ENCODE results near the gene TRANK1. TPM values are rescaled to one million over a fixed set of nuclear protein-coding genes. Genes with fewer than 3 reads are reported as not detected.
"Not testable (repeated sequence)": the region's sequence is repeated elsewhere in the genome, so short reads cannot be mapped to it uniquely, and the experiment has no call there.

The TRANK1 gene
- total RNA-seq, 1 experiment from 2014 or later: 6.3 TPM

DNA sequence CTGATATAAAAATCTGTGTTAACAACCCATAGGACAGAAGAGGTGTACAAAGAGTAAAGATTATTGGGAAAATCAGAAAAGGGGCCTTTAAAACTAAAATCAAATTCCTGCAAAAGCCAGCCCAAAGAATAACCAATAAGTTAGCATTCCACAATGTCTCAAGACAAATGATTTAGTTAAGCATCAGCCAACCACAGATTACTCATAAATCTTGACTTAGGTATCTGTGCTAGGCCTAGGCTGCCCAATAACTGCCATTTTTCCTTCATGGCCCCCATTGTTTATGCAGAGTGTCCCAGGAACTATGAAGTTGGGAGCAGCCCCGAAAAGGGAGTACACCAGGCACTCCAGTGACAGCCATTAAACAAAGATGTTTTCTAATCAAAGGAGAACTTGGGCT lies 7.4 kb downstream of the TRANK1 start:
- CTCF ChIA-PET: no interaction called here

DNA sequence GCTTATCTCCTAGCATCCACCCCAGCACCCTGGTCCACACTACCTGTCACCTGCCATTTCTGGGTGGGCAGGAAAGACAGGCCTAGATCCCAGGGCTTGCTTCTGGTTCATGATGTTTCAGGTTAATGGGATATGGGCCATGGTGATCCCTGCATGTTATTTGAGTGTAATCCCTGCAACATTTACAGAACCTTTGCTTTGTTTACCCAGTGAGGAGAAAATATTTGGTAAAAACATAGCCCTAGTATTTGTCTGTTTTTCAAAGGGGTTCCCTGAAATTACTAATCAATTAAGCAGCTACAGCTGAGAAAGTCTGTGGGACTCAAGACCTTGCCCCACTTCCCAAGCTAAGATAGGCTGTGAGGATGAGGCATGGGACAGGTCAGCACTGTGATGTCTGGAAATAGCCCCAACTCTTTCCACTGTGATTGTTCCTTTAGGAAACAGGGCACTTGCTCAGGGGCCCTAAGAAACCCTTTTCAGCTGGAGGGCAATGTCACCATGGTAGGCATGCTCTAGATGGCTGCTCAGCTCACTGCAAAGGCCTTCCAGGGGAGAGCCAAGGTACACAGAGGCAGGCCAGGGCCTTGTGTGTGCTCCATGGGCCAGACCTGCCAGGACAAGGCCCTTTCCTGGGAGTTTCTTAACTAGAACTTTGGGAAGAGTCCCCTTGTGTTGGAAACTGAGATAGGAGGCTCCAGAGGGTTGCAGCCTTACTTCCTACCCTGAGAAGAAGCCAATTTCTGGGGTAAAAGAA lies 11.1 kb downstream of the TRANK1 start:
- Histone ChIP-seq H3K36me3 (ENCODE audit: insufficient read depth, low read length, poor library complexity, severe bottlenecking) (no peaks in the 10 kb centered on the region), H3K9me3 (ENCODE audit: low read depth, low read length, poor library complexity, severe bottlenecking) (no peaks in the 10 kb centered on the region), H3K4me1 (ENCODE audit: insufficient read depth, low read length, poor library complexity, severe bottlenecking) (peaks cover 5% of the 10 kb centered on the region), H3K4me3 (ENCODE audit: low read depth, low read length, poor library complexity, severe bottlenecking) (no peak overlapping the region), H3K27ac (ENCODE audit: low read depth, low read length, poor library complexity, severe bottlenecking) (peak overlapping the region; percentile 21), H3K27me3 (replicated peaks; ENCODE audit: insufficient read depth, low read depth, low read length, poor library complexity) (no peaks in the 10 kb centered on the region)
- intact Hi-C loops (cut with micrococcal nuclease; ENCODE audit: unreplicated experiment): no loop called here
- POLR2A ChIA-PET (ENCODE audit: low non-redundant PET): interaction anchor here (0.6 kb wide), 1 partner anchor 31 kb away, joined by 3 read pairs; no protein-coding TSS in a partner anchor
- no TSS peak for BruUV-seq (replicated peaks)
- CTCF ChIA-PET: no interaction called here
- DNase-seq (ENCODE audit: low spot score): no peak
- TF ChIP-seq EZH2 (IDR thresholded peaks at IDR 0.05; ENCODE audit: borderline replicate concordance, low read depth, low read length, poor library complexity, severe bottlenecking): no peak

More for the DNA sequence above, 7.4 kb downstream of the TRANK1 start:
- no TSS peak for BruUV-seq (replicated peaks)
- DNase-seq (ENCODE audit: low spot score): no peak
- H3K36me3 ChIP-seq (ENCODE audit: insufficient read depth, low read length, poor library complexity, severe bottlenecking): no peaks in the 10 kb centered on the region
- no peak for TF ChIP-seq EZH2 (IDR thresholded peaks at IDR 0.05; ENCODE audit: borderline replicate concordance, low read depth, low read length, poor library complexity, severe bottlenecking)
- TF ChIP-seq, protein P1, sequence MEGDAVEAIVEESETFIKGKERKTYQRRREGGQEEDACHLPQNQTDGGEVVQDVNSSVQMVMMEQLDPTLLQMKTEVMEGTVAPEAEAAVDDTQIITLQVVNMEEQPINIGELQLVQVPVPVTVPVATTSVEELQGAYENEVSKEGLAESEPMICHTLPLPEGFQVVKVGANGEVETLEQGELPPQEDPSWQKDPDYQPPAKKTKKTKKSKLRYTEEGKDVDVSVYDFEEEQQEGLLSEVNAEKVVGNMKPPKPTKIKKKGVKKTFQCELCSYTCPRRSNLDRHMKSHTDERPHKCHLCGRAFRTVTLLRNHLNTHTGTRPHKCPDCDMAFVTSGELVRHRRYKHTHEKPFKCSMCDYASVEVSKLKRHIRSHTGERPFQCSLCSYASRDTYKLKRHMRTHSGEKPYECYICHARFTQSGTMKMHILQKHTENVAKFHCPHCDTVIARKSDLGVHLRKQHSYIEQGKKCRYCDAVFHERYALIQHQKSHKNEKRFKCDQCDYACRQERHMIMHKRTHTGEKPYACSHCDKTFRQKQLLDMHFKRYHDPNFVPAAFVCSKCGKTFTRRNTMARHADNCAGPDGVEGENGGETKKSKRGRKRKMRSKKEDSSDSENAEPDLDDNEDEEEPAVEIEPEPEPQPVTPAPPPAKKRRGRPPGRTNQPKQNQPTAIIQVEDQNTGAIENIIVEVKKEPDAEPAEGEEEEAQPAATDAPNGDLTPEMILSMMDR (conservative IDR thresholded peaks at IDR 0.05; ENCODE audit: low read depth, low read length): no peak
- no peak overlapping the region for H3K27ac ChIP-seq (ENCODE audit: low read depth, low read length, poor library complexity, severe bottlenecking)
- H3K4me1 ChIP-seq (ENCODE audit: insufficient read depth, low read length, poor library complexity, severe bottlenecking): peaks cover 5% of the 10 kb centered on the region
- POLR2A ChIA-PET (ENCODE audit: low non-redundant PET): no interaction called here
- H3K4me3 ChIP-seq (ENCODE audit: low read depth, low read length, poor library complexity, severe bottlenecking): no peak overlapping the region
- no peaks in the 10 kb centered on the region for H3K9me3 ChIP-seq (ENCODE audit: low read depth, low read length, poor library complexity, severe bottlenecking)
- intact Hi-C loops (cut with micrococcal nuclease; ENCODE audit: unreplicated experiment): no loop called here
- H3K27me3 ChIP-seq (replicated peaks; ENCODE audit: insufficient read depth, low read depth, low read length, poor library complexity): no peaks in the 10 kb centered on the region

GRCh38 chr3:36931424-36931823 lies 13.4 kb downstream of the TRANK1 start:
- H3K4me1 ChIP-seq (ENCODE audit: insufficient read depth, low read length, poor library complexity, severe bottlenecking); H3K4me3 ChIP-seq (ENCODE audit: low read depth, low read length, poor library complexity, severe bottlenecking); DNase-seq (ENCODE audit: low spot score); H3K27ac ChIP-seq (ENCODE audit: low read depth, low read length, poor library complexity, severe bottlenecking); H3K36me3 ChIP-seq (ENCODE audit: insufficient read depth, low read length, poor library complexity, severe bottlenecking); CTCF ChIA-PET; H3K27me3 ChIP-seq (replicated peaks; ENCODE audit: insufficient read depth, low read depth, low read length, poor library complexity); POLR2A ChIA-PET (ENCODE audit: low non-redundant PET); BruUV-seq (replicated peaks); H3K9me3 ChIP-seq (ENCODE audit: low read depth, low read length, poor library complexity, severe bottlenecking); intact Hi-C loops (cut with micrococcal nuclease; ENCODE audit: unreplicated experiment): not testable (repeated sequence)

- Histone ChIP-seq H3K27ac (ENCODE audit: low read depth, low read length, poor library complexity, severe bottlenecking) (no peak overlapping the region), H3K4me1 (ENCODE audit: insufficient read depth, low read length, poor library complexity, severe bottlenecking) (peaks cover 5% of the 10 kb centered on the region), H3K36me3 (ENCODE audit: insufficient read depth, low read length, poor library complexity, severe bottlenecking) (no peaks in the 10 kb centered on the region), H3K27me3 (replicated peaks; ENCODE audit: insufficient read depth, low read depth, low read length, poor library complexity) (no peaks in the 10 kb centered on the region), H3K9me3 (ENCODE audit: low read depth, low read length, poor library complexity, severe bottlenecking) (no peaks in the 10 kb centered on the region), H3K4me3 (ENCODE audit: low read depth, low read length, poor library complexity, severe bottlenecking) (no peak overlapping the region)
- intact Hi-C loops (cut with micrococcal nuclease; ENCODE audit: unreplicated experiment): no loop called here
- BruUV-seq (replicated peaks): no TSS peak
- ChIA-PET CTCF (no interaction called here), POLR2A (ENCODE audit: low non-redundant PET) (no interaction called here)
- no peak for DNase-seq (ENCODE audit: low spot score)
- TF ChIP-seq, protein P1 (conservative IDR thresholded peaks at IDR 0.05; ENCODE audit: low read depth, low read length): no peak
- TF ChIP-seq EZH2 (IDR thresholded peaks at IDR 0.05; ENCODE audit: borderline replicate concordance, low read depth, low read length, poor library complexity, severe bottlenecking): no peak
Measured at GRCh38 chr3:36928220-36928619, 16.6 kb downstream of the TRANK1 start.
